Measurements from ENCODE around the gene PHACTR1. TPM values are rescaled to one million over a fixed set of nuclear protein-coding genes. Genes with fewer than 3 reads are reported as not detected.

PHACTR1 gene
- 10 to 100 TPM in 5 of 8 experiments, 1 to 10 TPM in 3; 2.7 to 24.5 (median 16.4) TPM for total RNA-seq

- 41 to 100% (median 72%) methylated on average over 1 to 9 of the region's 10 CpGs for WGBS, 10 experiments
- peak within 1 kb of the TSS in 2 of 5 donors; percentile 9 to 10 for H3K4me3 ChIP-seq
- peaks cover 16 to 28% of the 10 kb centered on the region in 2 donors for H3K4me1 ChIP-seq (replicated peaks in 1 of 2)
- in situ Hi-C loops (cut with MboI; ENCODE audit: low pct_unique_long_range_greater_than_20kb in 2 of 9, low sequenced_read_pairs in 9 of 9, unreplicated experiment in 9 of 9): no loop called here
- H3K27ac ChIP-seq: no peak within 1 kb of the TSS
- ATAC-seq (replicated peaks in 6 of 8): peak in 5 of 8 experiments; percentile 59 to 78 (median 68)
Observed at GRCh38 chr6:12716298-12716916, at the start of gene PHACTR1. Gene PHACTR1, plus strand, starts transcription at chr6:12716767.

DNA sequence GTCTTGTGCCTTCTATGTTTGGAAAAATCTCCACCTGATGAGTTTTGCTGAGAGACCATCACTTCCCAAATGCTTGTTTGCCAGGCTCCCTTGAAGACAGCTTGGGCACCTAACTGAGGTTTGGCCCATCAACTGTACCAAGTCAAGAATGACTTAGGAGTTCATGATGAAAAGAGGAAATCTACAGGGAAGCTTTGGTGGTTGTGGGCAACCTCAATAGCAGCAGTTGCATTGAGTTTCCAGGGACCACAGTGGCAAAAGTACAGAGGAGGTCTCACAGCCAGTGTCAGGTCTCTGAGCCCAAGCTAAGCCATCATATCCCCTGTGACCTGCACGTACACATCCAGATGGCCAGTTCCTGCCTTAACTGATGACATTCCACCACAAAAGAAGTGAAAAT is 49.7 kb upstream of the PHACTR1 start:
- in situ Hi-C loops (cut with MboI; ENCODE audit: low pct_unique_long_range_greater_than_20kb in 2 of 9, low sequenced_read_pairs in 9 of 9, unreplicated experiment in 9 of 9): no loop called here
- ATAC-seq (replicated peaks in 6 of 8): no peak
- H3K4me3 ChIP-seq: no peak overlapping the region
- H3K4me1 ChIP-seq (replicated peaks in 1 of 2): no peaks in the 10 kb centered on the region
- no peak overlapping the region for H3K27ac ChIP-seq
- 80% methylated on average over 1 of the region's 1 CpG; no CpG with 5 or more reads in 9 of the 10 experiments for WGBS, 10 experiments

DNA sequence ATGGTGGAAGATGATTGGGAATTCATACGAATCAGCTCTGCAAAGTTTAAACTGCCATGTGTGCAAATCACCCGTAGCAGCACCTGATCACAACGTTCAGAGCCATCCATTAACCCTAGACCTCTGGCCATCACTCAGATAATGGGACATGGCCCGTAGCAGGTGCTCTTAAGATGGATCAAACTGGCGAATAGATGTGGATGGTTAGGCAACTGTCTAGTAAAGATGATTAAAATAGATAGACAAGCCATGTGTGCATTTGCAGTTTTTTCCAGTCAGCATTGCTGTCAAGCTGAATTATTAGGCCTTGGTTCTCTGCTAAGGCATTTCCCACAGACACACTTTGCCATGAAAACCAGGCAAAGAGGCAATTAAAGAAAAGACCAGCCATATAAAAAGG is 40.6 kb upstream of the PHACTR1 start:
- in situ Hi-C loops (cut with MboI; ENCODE audit: low pct_unique_long_range_greater_than_20kb in 2 of 9, low sequenced_read_pairs in 9 of 9, unreplicated experiment in 9 of 9): no loop called here
- H3K27ac ChIP-seq: no peak overlapping the region
- 7 to 94% (median 49%) methylated on average over 1 to 5 of the region's 5 CpGs; no CpG with 5 or more reads in 2 of the 10 experiments for WGBS, 10 experiments
- H3K4me1 ChIP-seq (replicated peaks in 1 of 2): peaks cover 0 to 4% of the 10 kb centered on the region in 2 donors
- ATAC-seq (replicated peaks in 6 of 8): peak in 4 of 8 experiments; percentile 13 to 53 (median 38)
- no peak overlapping the region for H3K4me3 ChIP-seq

DNA sequence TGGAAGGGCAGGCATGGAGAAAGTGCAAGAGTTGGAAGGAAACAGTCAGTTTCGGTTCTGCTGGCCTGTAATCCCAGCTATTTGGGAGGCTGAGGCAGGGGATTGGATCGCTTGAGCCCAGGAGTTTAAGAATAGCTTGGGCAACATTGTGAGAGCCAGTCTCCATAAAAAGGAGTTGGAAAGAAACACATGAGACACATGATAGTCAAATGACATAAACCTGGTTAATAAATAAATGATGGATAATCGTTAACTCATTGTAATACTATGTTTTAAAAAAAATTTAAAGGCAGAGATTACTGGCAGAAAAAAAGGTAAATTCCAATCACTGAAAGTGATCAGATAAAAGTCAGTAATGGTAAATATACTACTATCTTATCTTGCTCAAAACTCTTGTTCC is 37.2 kb upstream of the PHACTR1 start:
- 54 to 100% (median 90%) methylated on average over 1 to 3 of the region's 3 CpGs; no CpG with 5 or more reads in 1 of the 10 experiments for WGBS, 10 experiments
- no peak for ATAC-seq (replicated peaks in 6 of 8)
- Histone ChIP-seq H3K27ac (no peak overlapping the region), H3K4me1 (replicated peaks in 1 of 2) (peaks cover 0 to 4% of the 10 kb centered on the region in 2 donors), H3K4me3 (no peak overlapping the region)
- in situ Hi-C loops (cut with MboI; ENCODE audit: low pct_unique_long_range_greater_than_20kb in 2 of 9, low sequenced_read_pairs in 9 of 9, unreplicated experiment in 9 of 9): no loop called here

GRCh38 chr6:12693122-12693521 is 23.4 kb upstream of the PHACTR1 start:
- 45 to 100% (median 89%) methylated on average over 1 of the region's 1 CpG; no CpG with 5 or more reads in 1 of the 10 experiments for WGBS, 10 experiments
- H3K4me3 ChIP-seq: no peak overlapping the region
- in situ Hi-C loops (cut with MboI; ENCODE audit: low pct_unique_long_range_greater_than_20kb in 2 of 9, low sequenced_read_pairs in 9 of 9, unreplicated experiment in 9 of 9): no loop called here
- H3K27ac ChIP-seq: no peak overlapping the region
- ATAC-seq (replicated peaks in 6 of 8): peak in 1 of 8 experiments; percentile 32
- H3K4me1 ChIP-seq (replicated peaks in 1 of 2): peaks cover 0 to 8% of the 10 kb centered on the region in 2 donors

GRCh38 chr6:12698298-12698697 is 18.3 kb upstream of the PHACTR1 start:
- Histone ChIP-seq H3K4me3 (no peak overlapping the region), H3K4me1 (replicated peaks in 1 of 2) (peaks cover 3 to 4% of the 10 kb centered on the region in 2 donors), H3K27ac (no peak overlapping the region)
- WGBS, 10 experiments: 58 to 100% (median 86%) methylated on average over 1 to 4 of the region's 4 CpGs; no CpG with 5 or more reads in 1 of the 10 experiments
- in situ Hi-C loops (cut with MboI; ENCODE audit: low pct_unique_long_range_greater_than_20kb in 2 of 9, low sequenced_read_pairs in 9 of 9, unreplicated experiment in 9 of 9): no loop called here
- ATAC-seq (replicated peaks in 6 of 8): no peak

DNA sequence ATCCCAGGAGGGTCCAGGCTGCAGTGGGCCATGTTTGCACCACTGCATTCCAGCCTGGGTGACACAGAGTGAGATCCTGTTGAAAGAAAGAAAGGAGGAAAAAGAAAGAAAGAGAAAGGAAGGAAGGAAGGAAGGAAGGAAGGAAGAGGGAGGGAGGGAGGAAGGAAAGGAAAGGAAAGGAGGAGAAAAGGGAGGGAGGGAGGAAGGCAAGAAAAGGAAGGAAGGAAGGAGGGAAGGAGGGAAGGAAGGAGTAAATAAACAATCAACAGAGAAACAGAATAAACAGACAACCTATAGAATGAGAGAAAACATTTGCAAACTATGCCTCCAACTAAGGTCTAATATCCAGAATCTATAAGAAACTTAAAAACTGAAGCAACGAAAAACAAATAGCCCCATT is 11.6 kb upstream of the PHACTR1 start:
- Histone ChIP-seq H3K4me1 (replicated peaks in 1 of 2) (peaks cover 11 to 13% of the 10 kb centered on the region in 2 donors), H3K4me3 (no peak overlapping the region), H3K27ac (no peak overlapping the region)
- no peak for ATAC-seq (replicated peaks in 6 of 8)
- 10 to 100% (median 29%) methylated on average over 1 of the region's 1 CpG; no CpG with 5 or more reads in 3 of the 10 experiments for WGBS, 10 experiments
- in situ Hi-C loops (cut with MboI; ENCODE audit: low pct_unique_long_range_greater_than_20kb in 2 of 9, low sequenced_read_pairs in 9 of 9, unreplicated experiment in 9 of 9): no loop called here

DNA sequence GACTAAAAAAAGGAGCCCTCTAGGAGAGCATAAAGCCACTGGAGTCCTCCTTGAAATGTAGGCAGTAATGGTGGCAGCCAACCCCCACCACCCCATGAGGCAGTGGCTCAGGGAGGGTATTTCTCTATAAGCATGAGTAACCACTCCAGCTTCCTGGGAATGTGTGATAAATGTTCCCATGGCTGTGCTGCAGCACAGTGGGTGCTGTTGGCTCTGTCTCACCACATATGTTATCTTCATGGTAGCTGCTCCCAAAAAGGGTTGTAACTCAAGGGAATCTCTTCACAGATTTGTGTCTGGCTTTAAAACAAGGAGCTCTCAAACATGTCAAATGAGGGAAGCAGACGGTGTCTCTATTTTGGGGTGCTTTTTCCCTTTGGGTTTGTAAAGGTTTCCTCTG is 7.5 kb upstream of the PHACTR1 start:
- WGBS, 10 experiments: 17 to 100% (median 100%) methylated on average over 1 of the region's 1 CpG; no CpG with 5 or more reads in 7 of the 10 experiments
- Histone ChIP-seq H3K4me3 (no peak overlapping the region), H3K4me1 (replicated peaks in 1 of 2) (peaks cover 10 to 13% of the 10 kb centered on the region in 2 donors), H3K27ac (no peak overlapping the region)
- peak in 2 of 8 experiments; percentile 45 to 67 for ATAC-seq (replicated peaks in 6 of 8)
- in situ Hi-C loops (cut with MboI; ENCODE audit: low pct_unique_long_range_greater_than_20kb in 2 of 9, low sequenced_read_pairs in 9 of 9, unreplicated experiment in 9 of 9): no loop called here

DNA sequence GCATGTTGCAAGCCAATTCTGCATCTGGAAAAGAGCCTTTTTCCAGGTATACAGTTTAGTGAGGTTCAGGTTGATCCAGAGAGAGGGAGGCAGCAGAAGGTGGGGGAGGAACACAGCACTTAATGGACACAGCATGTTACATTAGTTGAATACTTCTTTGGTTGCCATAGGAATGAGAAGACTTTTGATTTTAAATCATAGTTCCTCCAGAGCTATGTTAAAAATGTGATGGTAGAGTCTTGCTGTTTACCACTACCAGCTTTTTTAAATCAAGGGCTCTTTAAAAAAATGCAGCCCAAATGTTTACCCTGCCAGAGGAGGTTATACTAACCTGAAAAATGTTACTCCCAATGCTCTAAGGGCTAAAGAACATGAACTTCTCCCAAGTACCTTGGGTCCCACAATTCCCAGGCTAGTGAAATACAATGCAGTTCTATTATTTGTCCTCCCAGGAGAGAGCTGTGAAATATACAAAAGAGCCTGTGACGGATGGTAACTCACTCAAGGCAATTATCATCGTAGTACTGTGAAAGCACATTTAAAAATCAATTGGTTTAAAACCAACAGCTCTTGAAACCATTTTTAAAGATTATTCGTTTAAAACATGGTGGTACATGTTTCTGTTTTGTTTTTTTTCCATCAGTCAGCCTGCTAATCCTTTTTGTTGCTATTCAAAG is 6.9 kb upstream of the PHACTR1 start:
- WGBS, 10 experiments: 0 to 67% (median 0%) methylated on average over 1 to 3 of the region's 3 CpGs; no CpG with 5 or more reads in 1 of the 10 experiments
- peak in 4 of 8 experiments; percentile 32 to 53 (median 40) for ATAC-seq (replicated peaks in 6 of 8)
- in situ Hi-C loops (cut with MboI; ENCODE audit: low pct_unique_long_range_greater_than_20kb in 2 of 9, low sequenced_read_pairs in 9 of 9, unreplicated experiment in 9 of 9): no loop called here

DNA sequence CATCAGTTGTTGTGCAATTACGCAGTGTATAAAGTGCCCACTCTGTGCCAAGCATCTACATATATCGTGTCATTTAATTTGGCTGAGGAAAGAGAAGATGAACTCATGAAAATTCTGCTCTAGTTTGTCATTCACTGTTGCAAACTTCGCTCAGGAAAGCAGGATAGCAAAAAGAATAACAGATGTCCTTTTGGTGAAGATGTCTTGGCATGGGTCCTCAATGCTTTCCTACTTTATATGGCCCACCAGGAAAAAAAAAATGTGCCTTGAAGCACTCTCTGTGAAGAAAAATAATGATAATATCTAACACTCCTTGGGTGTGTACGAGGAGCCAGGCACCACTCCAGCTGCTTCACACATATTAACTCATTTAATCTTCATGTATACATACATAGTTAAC is 5.6 kb upstream of the PHACTR1 start:
- in situ Hi-C loops (cut with MboI; ENCODE audit: low pct_unique_long_range_greater_than_20kb in 2 of 9, low sequenced_read_pairs in 9 of 9, unreplicated experiment in 9 of 9): no loop called here
- 4 to 90% (median 82%) methylated on average over 3 to 4 of the region's 4 CpGs; no CpG with 5 or more reads in 3 of the 10 experiments for WGBS, 10 experiments
- peaks cover 10 to 13% of the 10 kb centered on the region in 2 donors for H3K4me1 ChIP-seq (replicated peaks in 1 of 2)
- H3K4me3 ChIP-seq: no peak overlapping the region
- no peak for ATAC-seq (replicated peaks in 6 of 8)
- H3K27ac ChIP-seq: no peak overlapping the region

More for the DNA sequence above, 6.9 kb upstream of the PHACTR1 start:
- Histone ChIP-seq H3K4me3 (no peak overlapping the region), H3K4me1 (replicated peaks in 1 of 2) (peaks cover 10 to 13% of the 10 kb centered on the region in 2 donors), H3K27ac (no peak overlapping the region)

DNA sequence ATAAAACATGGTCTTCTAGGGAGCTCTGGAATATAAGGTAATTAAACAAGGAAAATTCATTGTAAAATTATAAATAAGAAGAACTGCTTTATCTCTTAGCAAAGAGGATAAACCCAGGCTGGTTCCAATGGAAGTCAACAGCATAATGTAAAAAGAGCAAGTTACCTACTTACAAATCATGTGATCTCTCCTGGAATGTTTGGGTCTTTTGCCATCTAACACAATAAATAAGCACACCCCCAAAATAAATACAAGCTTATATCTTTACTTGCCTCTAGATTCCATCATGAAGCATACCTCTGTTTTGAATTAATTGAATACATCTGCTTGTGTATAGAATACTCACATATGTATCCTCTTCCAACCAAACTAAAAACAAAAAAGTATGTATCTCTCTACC is 2.5 kb upstream of the PHACTR1 start:
- in situ Hi-C loops (cut with MboI; ENCODE audit: low pct_unique_long_range_greater_than_20kb in 2 of 9, low sequenced_read_pairs in 9 of 9, unreplicated experiment in 9 of 9): no loop called here
- Histone ChIP-seq H3K4me3 (no peak overlapping the region), H3K4me1 (replicated peaks in 1 of 2) (peaks cover 27 to 39% of the 10 kb centered on the region in 2 donors), H3K27ac (no peak overlapping the region)
- no peak for ATAC-seq (replicated peaks in 6 of 8)

- peak in 1 of 8 experiments; percentile 28 for ATAC-seq (replicated peaks in 6 of 8)
- in situ Hi-C loops (cut with MboI; ENCODE audit: low pct_unique_long_range_greater_than_20kb in 2 of 9, low sequenced_read_pairs in 9 of 9, unreplicated experiment in 9 of 9): no loop called here
- WGBS, 10 experiments: 43 to 100% (median 84%) methylated on average over 1 to 2 of the region's 2 CpGs; no CpG with 5 or more reads in 2 of the 10 experiments
- no peak overlapping the region for H3K4me3 ChIP-seq
- H3K4me1 ChIP-seq (replicated peaks in 1 of 2): peaks cover 16 to 28% of the 10 kb centered on the region in 2 donors
- H3K27ac ChIP-seq: no peak overlapping the region
Observed at GRCh38 chr6:12715437-12715836, 1.1 kb upstream of the PHACTR1 start.

DNA sequence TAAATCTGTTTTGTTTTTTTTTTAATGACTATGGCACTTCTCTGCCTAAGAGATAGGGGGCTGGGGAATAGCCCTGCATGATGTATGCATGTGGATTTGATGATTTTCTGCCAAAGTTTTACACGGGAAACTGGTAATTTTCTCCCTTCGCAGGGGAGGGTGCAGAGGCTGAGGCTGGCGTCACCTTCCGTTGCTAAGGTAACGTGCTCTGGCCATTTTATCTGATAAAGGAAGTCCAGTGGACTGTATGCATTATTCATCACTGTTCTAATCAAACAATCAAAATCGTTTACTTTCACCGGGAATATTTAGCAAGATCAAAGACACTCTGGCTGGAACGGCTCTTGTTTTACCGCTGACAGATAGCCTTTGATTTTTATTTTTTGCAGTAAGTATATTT is 789 bp downstream of the PHACTR1 start:
- 27 to 75% (median 43%) methylated on average over 2 to 9 of the region's 9 CpGs for WGBS, 10 experiments
- peak in 5 of 8 experiments; percentile 62 to 84 (median 73) for ATAC-seq (replicated peaks in 6 of 8)
- Histone ChIP-seq H3K4me1 (replicated peaks in 1 of 2) (peaks cover 16 to 28% of the 10 kb centered on the region in 2 donors), H3K27ac (no peak overlapping the region), H3K4me3 (peak overlapping the region in 2 of 5 donors; percentile 9 to 10)
- in situ Hi-C loops (cut with MboI; ENCODE audit: low pct_unique_long_range_greater_than_20kb in 2 of 9, low sequenced_read_pairs in 9 of 9, unreplicated experiment in 9 of 9): no loop called here
